GM18517 (cell line): ENCODE results near the gene MRPL42.
"Not testable (repeated sequence)": the region's sequence is repeated elsewhere in the genome, so short reads cannot be mapped to it uniquely, and the experiment has no call there.

ENCODE experiments used
- ATAC-seq: cut with Tn5 transposase; IDR thresholded peaks from one replicate; pipeline ENCODE4 v1.9.1; 2021; ENCODE audit warnings: mild to moderate bottlenecking, moderate library complexity; ENCODE audit not compliant: unreplicated experiment

Gene MRPL42

GRCh38 chr12:93497456-93497855 lies 30.1 kb downstream of the MRPL42 start:
- ATAC-seq, result no peak

GRCh38 chr12:93498813-93499212 lies 31.5 kb downstream of the MRPL42 start:
- ATAC-seq, result not testable (repeated sequence)

- no peak for ATAC-seq
Measured at GRCh38 chr12:93500201-93500600, 32.9 kb downstream of the MRPL42 start.

GRCh38 chr12:93500667-93501066 lies 33.4 kb downstream of the MRPL42 start:
- ATAC-seq, result no peak

- no peak for ATAC-seq
Measured at GRCh38 chr12:93502802-93503623, 35.7 kb downstream of the MRPL42 start.

- no peak for ATAC-seq
Measured at GRCh38 chr12:93507165-93507564, 39.9 kb downstream of the MRPL42 start.

GRCh38 chr12:93509506-93509905 lies 42.2 kb downstream of the MRPL42 start:
- no peak for ATAC-seq

- no peak for ATAC-seq
Measured at GRCh38 chr12:93514853-93515252, 47.5 kb downstream of the MRPL42 start.

GRCh38 chr12:93518725-93519124 lies 51.4 kb downstream of the MRPL42 start:
- ATAC-seq, result no peak

- no peak for ATAC-seq
Measured at GRCh38 chr12:93519859-93520258, 52.5 kb downstream of the MRPL42 start.

GRCh38 chr12:93520454-93520853 lies 53.1 kb downstream of the MRPL42 start:
- no peak for ATAC-seq

GRCh38 chr12:93521225-93522080 lies 54.1 kb downstream of the MRPL42 start:
- ATAC-seq, result no peak

- no peak for ATAC-seq
Measured at GRCh38 chr12:93524386-93525133, 57.2 kb downstream of the MRPL42 start.

GRCh38 chr12:93526786-93527428 lies 59.6 kb downstream of the MRPL42 start:
- ATAC-seq, result no peak

GRCh38 chr12:93530358-93530757 lies 63.0 kb downstream of the MRPL42 start:
- ATAC-seq, result no peak

- ATAC-seq, result no peak
Measured at GRCh38 chr12:93533310-93533709, 66.0 kb downstream of the MRPL42 start.

- no peak for ATAC-seq
Measured at GRCh38 chr12:93536111-93536765, 68.9 kb downstream of the MRPL42 start.

- ATAC-seq, result peak; percentile 92
Measured at GRCh38 chr12:93536766-93537488, 69.6 kb downstream of the MRPL42 start.

GRCh38 chr12:93537769-93538168 lies 70.5 kb downstream of the MRPL42 start:
- ATAC-seq, result no peak

- no peak for ATAC-seq
Measured at GRCh38 chr12:93539821-93540220, 72.5 kb downstream of the MRPL42 start.
